Fibroblast of skin of back (primary cell): ENCODE measurements around the gene PLXNA3. TPM values are rescaled to one million over a fixed set of nuclear protein-coding genes. Genes with fewer than 3 reads are reported as not detected.
A peak's percentile ranks its signal among the peaks of the same experiment; 100 is the strongest.

ENCODE experiments used
- DNase-seq: peaks from one replicate; pipeline ENCODE4 v3.0.0-alpha.2; 2013
- polyA plus RNA-seq, 2 experiments: library from polyadenylated mRNA; unstranded; fragments of 120-200 nt; gene quantifications; one replicate each; pipeline ENCODE4 v1.2.1, GENCODE V29; 2013; ENCODE audit not compliant: insufficient read length in 2 of 2

The PLXNA3 gene
- 107 TPM for polyA plus RNA-seq (2013, experiment 1 of 2; ENCODE audit: insufficient read length)
- 141 TPM for polyA plus RNA-seq (2013, experiment 2 of 2; ENCODE audit: insufficient read length)

DNA sequence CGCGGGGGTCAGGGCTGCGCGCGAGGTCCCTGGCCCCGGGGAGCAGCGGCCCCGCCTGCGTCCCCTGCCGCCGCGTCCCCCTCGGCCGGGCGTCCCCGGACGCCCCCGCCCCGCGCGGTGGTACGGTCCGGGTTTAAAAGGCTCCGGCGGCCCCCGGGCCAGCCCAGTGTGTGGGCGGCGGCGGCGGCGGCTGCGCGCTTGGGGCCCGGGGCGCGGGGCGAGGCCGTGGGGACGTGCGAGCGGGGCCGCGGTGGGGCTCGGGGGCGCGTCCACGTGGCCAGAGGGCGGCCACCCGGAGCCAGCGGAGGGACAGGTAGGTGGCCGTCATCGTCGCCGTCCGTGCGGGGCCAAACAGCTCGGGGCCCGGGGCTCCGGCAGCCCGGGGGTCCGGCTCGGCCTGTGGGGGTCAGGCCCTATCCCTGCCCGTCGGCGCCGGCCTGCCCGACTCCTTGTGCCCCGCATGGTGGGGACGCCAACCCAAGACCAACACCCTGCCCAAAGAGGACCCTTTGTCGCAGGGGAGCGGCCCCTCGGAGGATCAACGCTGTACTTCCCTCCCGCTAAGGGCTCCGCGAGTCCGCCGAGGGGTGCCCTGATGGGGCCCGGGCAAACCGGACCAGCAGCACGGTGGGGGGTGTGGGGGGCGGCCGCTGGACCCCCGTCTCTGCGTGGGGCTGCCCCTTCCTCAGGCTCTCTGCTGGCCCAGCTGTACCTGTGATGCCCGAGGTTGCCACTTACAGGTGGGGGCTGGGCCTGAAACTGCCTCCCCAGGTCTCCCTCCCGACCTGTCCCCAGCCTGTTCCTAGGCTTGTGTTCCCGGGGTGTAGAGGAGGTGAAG, at the start of gene PLXNA3:
PLXNA3 (plus strand) TSS at position 166 of the 838 bp plus-strand sequence. CDS start 1,903 bp downstream, outside the sequence.
- DNase-seq: peak; percentile 43

DNA sequence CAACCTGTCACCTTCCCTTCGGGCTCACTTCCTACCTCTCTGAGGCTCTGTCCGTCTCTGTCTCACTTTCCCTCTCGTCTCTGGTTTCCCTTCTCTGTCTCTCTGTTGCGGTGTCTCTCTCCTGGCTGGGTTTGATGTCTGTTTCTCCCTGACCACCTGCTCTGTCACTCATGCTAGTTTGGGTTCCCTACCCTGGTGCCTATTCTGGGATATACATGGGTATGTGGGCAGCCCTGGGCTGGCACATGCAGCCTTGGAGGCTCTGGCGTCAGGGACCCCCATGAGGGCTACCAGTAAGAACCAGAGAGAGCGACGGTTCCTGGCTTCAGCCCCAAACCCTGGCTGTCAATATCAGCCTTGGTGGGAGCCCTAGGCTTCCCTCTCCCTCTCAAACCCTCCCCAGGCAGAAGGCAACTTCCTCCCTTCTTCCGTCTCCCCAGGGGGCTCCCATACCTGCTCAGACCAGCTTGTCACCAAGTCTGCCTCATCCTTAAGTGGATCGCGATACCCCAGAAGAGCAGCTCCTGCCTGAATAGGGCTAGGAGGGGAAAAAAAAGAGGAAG, 49.3 kb upstream of the PLXNA3 start:
- DNase-seq: no peak

DNA sequence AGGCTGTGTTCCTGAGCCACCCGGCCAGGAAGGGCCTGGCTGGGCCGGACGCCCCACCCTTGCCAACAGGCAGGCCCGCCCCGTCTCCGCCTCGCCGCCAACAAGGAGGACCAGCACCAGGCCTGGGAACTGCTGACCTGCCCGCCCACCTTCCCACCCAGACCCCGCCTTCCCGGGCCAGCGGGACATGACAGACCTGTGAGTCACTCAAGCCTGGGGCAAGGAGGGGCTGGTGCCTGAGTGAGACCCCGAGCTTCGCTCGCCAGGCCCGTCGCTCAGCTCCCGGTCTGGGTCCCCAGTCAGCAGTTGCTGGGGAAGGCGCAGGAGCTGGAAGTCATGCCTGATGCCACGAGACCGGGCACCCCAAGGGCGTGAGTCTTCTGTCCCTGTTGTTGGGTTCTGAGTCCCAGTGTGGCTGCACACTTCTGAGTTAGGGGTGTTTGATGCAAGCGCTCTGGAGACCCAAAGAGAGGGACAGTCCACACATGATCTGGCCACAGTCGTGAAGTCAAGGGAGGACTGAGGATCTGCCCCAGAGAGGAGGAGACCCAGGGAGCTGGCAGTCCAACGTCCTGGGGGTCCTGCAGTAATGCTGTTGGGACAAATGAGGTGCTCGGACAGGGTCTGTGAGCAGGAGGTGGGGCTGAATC, 48.7 kb upstream of the PLXNA3 start, which contains the start of gene DNASE1L1:
DNASE1L1 (minus strand) TSS at position 33 of the 650 bp plus-strand sequence. CDS start 3,686 bp downstream, outside the sequence.
- DNase-seq: peak; percentile 90

- peak; percentile 35 for DNase-seq
Measured at GRCh38 chrX:154411981-154412340, 46.1 kb upstream of the PLXNA3 start.

GRCh38 chrX:154412468-154412867, 45.6 kb upstream of the PLXNA3 start:
- DNase-seq: no peak

GRCh38 chrX:154413142-154413541, 44.9 kb upstream of the PLXNA3 start:
- no peak for DNase-seq

- no peak for DNase-seq
Measured at GRCh38 chrX:154417157-154417556, 40.9 kb upstream of the PLXNA3 start.

- DNase-seq: no peak
Measured at GRCh38 chrX:154419189-154419588, 38.9 kb upstream of the PLXNA3 start.

DNA sequence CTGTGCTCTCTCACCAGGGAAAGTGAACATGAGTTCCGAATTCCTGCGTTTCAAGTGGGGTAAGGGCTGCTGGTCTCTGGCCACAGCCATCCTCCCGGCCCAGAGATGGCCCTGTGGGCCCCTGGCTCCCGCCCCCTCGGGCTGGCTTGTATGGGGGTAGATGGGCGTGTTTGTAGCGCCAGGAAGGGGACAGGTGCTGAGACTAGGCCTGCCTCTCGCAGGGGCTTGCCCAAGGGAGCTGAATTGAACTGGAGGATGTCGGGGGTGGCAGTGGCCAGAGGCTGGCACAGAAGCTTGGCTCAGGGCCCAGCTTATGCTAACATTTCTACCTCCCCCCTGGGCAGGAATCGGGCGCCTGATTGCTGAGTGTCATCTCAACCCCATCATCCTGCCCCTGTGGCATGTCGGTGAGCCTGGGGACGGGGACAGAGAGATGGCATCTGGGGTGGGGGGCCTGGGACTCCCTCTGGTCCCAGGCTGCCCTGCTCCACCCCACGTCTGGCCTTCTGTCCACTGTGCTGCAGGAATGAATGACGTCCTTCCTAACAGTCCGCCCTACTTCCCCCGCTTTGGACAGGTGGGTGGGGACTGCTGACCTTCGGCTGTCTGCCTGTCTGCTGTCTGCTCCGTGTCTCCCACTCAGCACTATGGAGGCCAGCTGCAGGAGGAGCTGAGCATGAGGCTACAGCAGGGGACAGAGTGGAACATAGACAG, 38.2 kb upstream of the PLXNA3 start:
- no peak for DNase-seq

GRCh38 chrX:154420402-154420756, 37.7 kb upstream of the PLXNA3 start:
- DNase-seq: no peak

DNA sequence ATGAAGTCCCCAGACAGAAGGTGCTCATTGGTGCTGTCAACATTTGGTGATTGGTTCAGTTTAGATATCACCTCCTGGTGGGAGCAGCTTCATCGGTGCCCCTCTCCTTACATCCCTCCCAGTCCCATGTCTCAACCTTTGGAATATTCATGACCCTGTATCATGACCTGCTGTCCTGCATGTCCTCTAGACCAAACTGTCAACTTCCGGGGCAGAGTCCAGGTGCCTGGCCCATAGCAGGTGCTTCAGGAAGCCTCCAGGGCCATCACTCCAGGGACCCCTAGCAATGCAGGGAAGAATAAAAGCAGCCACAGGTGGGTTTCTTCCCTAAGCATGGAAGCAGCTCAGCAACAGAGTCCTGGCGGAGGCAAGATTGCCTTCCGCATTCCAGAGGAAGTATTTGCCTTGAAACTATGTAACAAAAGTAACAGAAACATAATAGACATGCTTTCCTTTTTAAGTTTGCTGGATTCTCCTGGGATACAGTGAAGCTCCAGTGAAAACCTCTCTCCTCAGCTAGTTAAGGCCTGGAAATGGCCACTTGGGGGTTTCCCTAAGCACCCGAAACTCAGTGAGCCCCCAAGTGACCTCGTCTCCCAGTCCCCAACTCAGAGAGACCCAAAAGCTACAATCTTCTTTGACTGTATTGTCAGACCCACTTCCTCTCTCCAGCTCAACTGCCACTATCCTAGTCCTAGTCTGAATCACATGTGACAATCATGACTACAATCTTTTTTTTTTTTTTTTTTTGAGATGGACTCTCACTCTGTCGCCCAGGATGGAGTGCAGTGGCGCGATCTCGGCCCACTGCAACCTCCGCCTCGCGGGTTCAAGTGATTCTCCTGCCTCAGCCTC, 30.9 kb upstream of the PLXNA3 start:
- no peak for DNase-seq

GRCh38 chrX:154428176-154429171, 29.6 kb upstream of the PLXNA3 start, which contains the start of gene ATP6AP1:
TSS of gene ATP6AP1 (plus strand) at chrX:154428677. CDS start at chrX:154428693, 16 bp downstream.
- peak; percentile 95 for DNase-seq

GRCh38 chrX:154429711-154430110, 28.4 kb upstream of the PLXNA3 start:
- DNase-seq: no peak

- no peak for DNase-seq
Measured at GRCh38 chrX:154430479-154430878, 27.6 kb upstream of the PLXNA3 start.

DNA sequence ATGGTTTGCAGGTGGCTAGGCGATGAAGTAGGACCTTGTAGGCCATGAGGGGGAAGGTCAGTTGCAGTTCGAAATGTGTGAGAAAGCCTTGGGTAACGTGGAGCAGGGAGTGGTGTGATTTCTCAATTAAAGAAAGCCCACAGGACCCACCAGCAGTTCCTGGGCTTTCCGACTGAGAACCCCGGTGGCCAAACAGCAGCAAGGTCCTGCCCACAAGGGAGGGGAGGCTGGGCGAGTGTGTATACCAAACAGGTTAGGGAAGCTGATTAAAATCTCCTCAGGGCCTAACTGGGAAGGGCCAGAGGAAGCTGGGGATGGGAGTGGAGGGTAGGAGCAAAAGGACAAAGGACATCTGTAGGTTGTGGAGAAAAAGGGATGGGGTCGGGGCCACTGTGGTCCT, 27.2 kb upstream of the PLXNA3 start:
- no peak for DNase-seq

DNA sequence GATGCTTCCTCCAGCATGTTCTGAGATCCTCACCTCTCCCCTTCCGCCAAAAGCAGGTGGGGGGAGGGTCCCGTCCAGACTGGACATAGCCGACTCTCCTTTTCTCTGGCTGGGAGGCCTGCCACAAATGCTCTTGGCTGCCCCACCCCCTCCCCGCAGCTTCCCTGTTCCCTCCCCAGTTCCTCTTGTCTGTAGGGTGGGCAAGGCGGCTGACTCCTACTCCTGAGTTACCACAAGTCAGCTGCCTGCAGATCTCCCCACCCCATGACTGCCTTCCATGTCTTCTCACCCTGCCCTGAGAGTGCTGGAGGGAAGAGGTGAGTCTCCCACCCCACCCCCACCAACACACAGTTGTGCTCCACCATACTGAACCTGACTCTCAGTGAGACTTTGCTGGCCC, 26.7 kb upstream of the PLXNA3 start:
- no peak for DNase-seq

DNA sequence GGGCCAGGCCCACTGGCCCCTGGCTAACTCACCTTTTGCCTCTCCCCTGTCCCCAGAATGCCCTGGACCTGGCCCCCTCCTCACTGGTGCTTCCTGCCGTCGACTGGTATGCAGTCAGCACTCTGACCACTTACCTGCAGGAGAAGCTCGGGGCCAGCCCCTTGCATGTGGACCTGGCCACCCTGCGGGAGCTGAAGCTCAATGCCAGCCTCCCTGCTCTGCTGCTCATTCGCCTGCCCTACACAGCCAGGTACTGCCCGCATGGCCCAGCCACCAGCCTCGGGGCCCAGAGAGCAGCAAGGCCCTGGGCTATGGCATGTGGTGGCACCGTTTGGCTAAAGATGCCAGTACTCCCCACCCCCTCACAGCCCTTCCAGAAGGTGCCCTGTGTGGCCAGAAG, 25.9 kb upstream of the PLXNA3 start:
- DNase-seq: no peak

DNA sequence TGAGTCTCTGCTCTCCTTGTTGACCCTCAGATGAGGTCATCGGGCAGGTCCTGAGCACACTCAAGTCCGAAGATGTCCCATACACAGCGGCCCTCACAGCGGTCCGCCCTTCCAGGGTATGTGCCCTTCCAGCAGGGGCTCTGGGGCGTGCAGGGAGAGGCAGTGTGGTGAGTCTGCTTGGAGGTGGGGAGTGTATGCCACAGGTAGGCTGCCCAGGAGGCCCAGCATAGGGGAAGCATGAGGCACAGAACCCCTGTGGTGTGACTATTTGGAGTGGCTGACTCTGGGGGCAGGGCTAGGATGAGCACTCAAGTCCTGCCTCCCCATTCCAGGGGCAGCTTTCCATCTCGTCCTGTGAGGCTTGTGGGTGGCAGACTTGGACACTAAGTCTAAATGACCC, 24.5 kb upstream of the PLXNA3 start:
- no peak for DNase-seq

DNA sequence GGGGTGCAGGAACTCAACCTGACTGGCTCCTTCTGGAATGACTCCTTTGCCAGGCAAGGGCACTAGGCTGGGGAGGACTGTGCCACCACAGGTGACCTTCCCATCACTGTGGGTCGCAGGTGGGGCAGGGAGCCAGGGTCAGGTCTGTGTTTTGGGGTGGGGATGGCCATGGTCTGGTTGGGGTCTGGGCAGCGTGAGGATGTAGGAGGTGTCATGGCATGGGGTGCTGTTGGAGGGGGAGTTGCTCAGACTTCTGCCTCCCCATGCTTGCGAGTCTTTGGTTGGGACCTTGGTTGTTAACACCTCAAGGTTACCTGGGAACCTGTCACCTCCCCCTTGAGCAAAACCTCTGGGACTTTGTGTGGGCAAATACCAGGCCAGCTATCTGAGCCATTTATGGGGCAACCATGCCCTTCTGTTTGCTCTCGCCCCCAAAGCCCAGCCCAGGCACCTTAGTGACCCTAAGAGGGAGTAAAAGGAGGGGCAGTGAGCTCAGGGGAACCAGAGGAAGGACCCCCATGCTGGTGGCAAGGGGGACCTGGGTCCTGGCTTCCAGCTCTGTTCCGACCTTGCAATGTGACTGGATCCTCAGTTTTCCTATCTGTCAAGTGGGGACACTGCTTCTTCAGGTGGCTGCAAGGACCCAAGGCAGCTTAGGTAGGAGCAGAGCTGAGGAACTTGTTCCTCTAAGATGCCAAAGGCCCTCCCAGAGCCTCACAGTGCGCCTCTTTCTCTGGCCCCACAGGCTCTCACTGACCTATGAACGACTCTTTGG, 23.5 kb upstream of the PLXNA3 start:
- DNase-seq: no peak
